K562 (cell line): ENCODE measurements around the gene PSMB11. TPM values are rescaled to one million over a fixed set of nuclear protein-coding genes. Genes with fewer than 3 reads are reported as not detected.

Experiments used
- ATAC-seq: fragments of 200-7000 bp; cut with Tn5 transposase; 3 replicates; pipeline ENCODE4 v1.9.1; 2020; ENCODE audit warnings: moderate library complexity
- BruUV-seq: library from RNA; stranded (reverse); fragments of 400-500 nt; replicated peaks from 2 replicates; lab custom pipeline; 2021; lab: Mats Ljungman, UMichigan
- CTCF ChIA-PET: fragments of 300-600 bp; formaldehyde crosslinking; extraction: SDS; loops from one replicate; lab custom pipeline; 2021; ENCODE audit warnings: low intra/inter-chr PET ratio; lab: Yijun Ruan, JAX
- POLR2A ChIA-PET: fragments of 300-600, 350-650 bp; sonication (Branson Sonifier 250); formaldehyde crosslinking; extraction: SDS; loops from one replicate; lab custom pipeline; 2021; ENCODE audit warnings: antibody characterized with exemption, inconsistent platforms; lab: Yijun Ruan, JAX
- DNase-seq, 4 experiments: peaks; one replicate each; pipeline versions ENCODE4 v3.0.0 to v3.0.0-alpha.2; 2011 to 2018; ENCODE audit warnings: low spot score in 3 of 4, mixed read lengths in 3 of 4; ENCODE audit errors: extremely low read depth in 1 of 4
- FAIRE-seq: peaks from 2 replicates; lab custom pipeline; 2011; peaks lifted over from hg19 to GRCh38; lab: Jason Lieb, UNC
- H2AFZ ChIP-seq: 2 replicates; pipeline ENCODE4 v1.6.0; 2011; ENCODE audit warnings: low read depth, low read length, control low read depth, inconsistent platforms
- H3K27ac ChIP-seq: fragments of 200-600 bp; 3 replicates; pipeline ENCODE4 v1.8.0; 2011; ENCODE audit warnings: low read depth, mild to moderate bottlenecking, control low read depth, inconsistent platforms, low read length, moderate library complexity, mixed read lengths; ENCODE audit errors: extremely low read depth
- H3K27me3 ChIP-seq, 2 experiments: fragments of 300-600 bp in 1 of 2; 2 replicates in 1 of 2; 3 replicates in 1 of 2; pipeline versions ENCODE4 v1.6.0 to v1.8.0; 2011; ENCODE audit warnings: inconsistent platforms in 2 of 2, low read length in 2 of 2, mild to moderate bottlenecking in 1 of 2, mixed read lengths in 1 of 2, moderate library complexity in 1 of 2; ENCODE audit not compliant: control insufficient read depth in 2 of 2, insufficient read depth in 2 of 2
- H3K36me3 ChIP-seq: fragments of 300-600 bp; 3 replicates; pipeline ENCODE4 v1.8.0; 2011; ENCODE audit warnings: mild to moderate bottlenecking, low read length, inconsistent platforms; ENCODE audit not compliant: control insufficient read depth, insufficient read depth
- H3K4me1 ChIP-seq, 2 experiments: fragments of 200-600 bp in 1 of 2; replicated peaks in 1 of 2; 2 replicates in 1 of 2; 3 replicates in 1 of 2; pipeline versions ENCODE4 v1.5.1 to v1.8.0; 2011; ENCODE audit warnings: inconsistent platforms in 2 of 2, low read length in 2 of 2, mild to moderate bottlenecking in 1 of 2, mixed read lengths in 1 of 2, moderate library complexity in 1 of 2; ENCODE audit not compliant: control insufficient read depth in 2 of 2, insufficient read depth in 2 of 2
- H3K4me2 ChIP-seq: 2 replicates; pipeline ENCODE4 v1.6.1; 2011; ENCODE audit warnings: low read length, control low read depth, inconsistent platforms, mixed read lengths; ENCODE audit not compliant: insufficient read depth
- H3K4me3 ChIP-seq: fragments of 200-600 bp; sonication (generic), shearing (Covaris generic); 2 replicates; pipeline ENCODE4 v1.5.1; 2016; ENCODE audit warnings: control low read depth, inconsistent platforms
- H3K79me2 ChIP-seq: fragments of 200-600 bp; 3 replicates; pipeline ENCODE4 v1.8.0; 2011; ENCODE audit warnings: low read length, inconsistent platforms; ENCODE audit not compliant: control insufficient read depth, insufficient read depth
- H3K9ac ChIP-seq, 2 experiments: 2 replicates each; pipeline versions ENCODE4 v1.6.0 to v1.6.1; 2011; ENCODE audit warnings: low read depth in 2 of 2, low read length in 2 of 2, control low read depth in 1 of 2, inconsistent platforms in 1 of 2, mild to moderate bottlenecking in 1 of 2, mixed read lengths in 1 of 2; ENCODE audit not compliant: insufficient read depth in 1 of 2
- H3K9me1 ChIP-seq: one replicate; pipeline ENCODE4 v1.6.0; 2011; ENCODE audit warnings: inconsistent platforms, mild to moderate bottlenecking, low read length, moderate library complexity; ENCODE audit not compliant: control insufficient read depth, insufficient read depth
- H3K9me3 ChIP-seq: replicated peaks from 2 replicates; pipeline ENCODE4 v1.5.1; 2011; ENCODE audit warnings: low read depth, low read length, inconsistent platforms; ENCODE audit not compliant: control insufficient read depth, insufficient read depth
- H4K20me1 ChIP-seq: replicated peaks from 2 replicates; pipeline ENCODE4 v1.6.1; 2011; ENCODE audit warnings: low read length, inconsistent platforms, mixed read lengths; ENCODE audit not compliant: control insufficient read depth, insufficient read depth
- E2F6 ChIP-seq, 2 experiments: IDR thresholded peaks; 2 replicates each; pipeline ENCODE4 v1.6.1; 2011; ENCODE audit warnings: borderline replicate concordance in 1 of 2, control low read depth in 1 of 2, low read depth in 1 of 2, low read length in 1 of 2, mild to moderate bottlenecking in 1 of 2, mixed read lengths in 1 of 2, moderate library complexity in 1 of 2; ENCODE audit not compliant: insufficient read depth in 1 of 2, insufficient read length in 1 of 2, poor library complexity in 1 of 2, severe bottlenecking in 1 of 2; ENCODE audit errors: extremely low read depth in 1 of 2
- FOXJ3 ChIP-seq: sonication (generic); formaldehyde crosslinking; IDR thresholded peaks from 2 replicates; pipeline ENCODE4 v1.4.0; 2020; ENCODE audit warnings: mild to moderate bottlenecking, missing genetic modification reagents
- PHF21A ChIP-seq: fragments of 450-650 bp; IDR thresholded peaks from 2 replicates; pipeline ENCODE4 v1.6.1; 2017; ENCODE audit warnings: low read depth, borderline replicate concordance
- RBM25 ChIP-seq: fragments of 200-400 bp; formaldehyde crosslinking; IDR thresholded peaks from 2 replicates; pipeline ENCODE4 v1.6.1; 2018; ENCODE audit warnings: low read length, low read depth, moderate library complexity; ENCODE audit not compliant: severe bottlenecking
- STAT6 ChIP-seq: sonication (generic); formaldehyde crosslinking; IDR thresholded peaks from 2 replicates; pipeline ENCODE4 v1.8.1; 2023; ENCODE audit warnings: mild to moderate bottlenecking, missing genetic modification reagents
- ZNF592 ChIP-seq: fragments of 450-650 bp; IDR thresholded peaks from 2 replicates; pipeline ENCODE4 v1.6.1; 2017; ENCODE audit warnings: antibody characterized with exemption, mild to moderate bottlenecking
- ZNF644 ChIP-seq: fragments of 200-800 bp; sonication (Bioruptor generic); IDR thresholded peaks from 2 replicates; pipeline ENCODE4 v1.6.1; 2016; ENCODE audit warnings: low read depth, missing genetic modification characterization, missing compliant biosample characterization
- ZNF655 ChIP-seq: fragments of 250-450 bp; sonication (Bioruptor Pico); IDR thresholded peaks from 2 replicates; pipeline ENCODE4 v1.5.0; 2021
- WGBS: fragments of 100-300 bp; shearing (Covaris generic); methylation state at CpG from one replicate; pipeline ENCODE4 v1.1.6; 2016; ENCODE audit warnings: low coverage, mixed read lengths; ENCODE audit not compliant: insufficient coverage; ENCODE audit errors: missing lambda C conversion rate; 5-methylcytosine and 5-hydroxymethylcytosine counted together
- in situ Hi-C: fragments of 300-500 bp; cut with MboI; formaldehyde crosslinking; loops from 4 replicates; pipeline ENCODE4 v1.15.0; 2018; ENCODE audit warnings: inconsistent platforms, mixed read lengths
- intact Hi-C: fragments of 100-400 bp; cut with micrococcal nuclease; formaldehyde crosslinking; loops from 2 replicates; pipeline ENCODE4 v1.14.2; 2022
- polyA plus RNA-seq, 8 experiments: library from polyadenylated mRNA; depleted of rRNA in 4 of 8; stranded (reverse) in 5 of 8; unstranded in 3 of 8; fragments of >200 nt; fragmentation: Nextera tagmentation in 2 of 8; fragmentation: Illumina TruSeq in 1 of 8; extraction: Ambion mirVana in 2 of 8; extraction: Trizol in 1 of 8; gene quantifications; 2 replicates each; pipeline versions ENCODE4 v1.2.1 to v1.2.3, GENCODE V29; 2011 to 2014; ENCODE audit warnings: inconsistent platforms in 1 of 8, missing spikeins in 1 of 8
- total RNA-seq, 7 experiments: library from RNA; depleted of rRNA in 6 of 7; stranded (reverse); fragments of >200 nt in 6 of 7; fragmentation: Illumina TruSeq in 2 of 7; extraction: Trizol in 2 of 7; gene quantifications; 2 replicates each; pipeline versions ENCODE4 v1.2.1 to v1.2.3, GENCODE V29; 2011 to 2021; ENCODE audit warnings: low replicate concordance in 1 of 7

The PSMB11 gene
- total and polyA plus RNA-seq, 9 of the 15 experiments (the other 6 are each of a cell fraction or from before 2014, with no cell fraction given): not detected

- peaks cover 59% of the 10 kb centered on the region for H3K79me2 ChIP-seq
- ChIA-PET CTCF (interaction anchor here (0.6 to 7.2 kb wide), 2 partner anchors 39 to 56 kb away, joined by 3 to 109 read pairs; no protein-coding TSS in a partner anchor), POLR2A (interaction anchor here (0.6 to 4.6 kb wide), 17 partner anchors 9 to 194 kb away, joined by 3 to 25 read pairs (median 4); partner anchors contain the start of genes ACIN1, C14orf119, CDH24 and PRMT5)
- no TSS peak for BruUV-seq
- H3K27ac ChIP-seq: peak overlapping the region; percentile 89
- peak; percentile 78 to 94 (median 86) for DNase-seq
- H3K9me1 ChIP-seq: peaks cover 2% of the 10 kb centered on the region
- no peaks in the 10 kb centered on the region for H3K27me3 ChIP-seq
- peaks cover 76% of the 10 kb centered on the region for H3K36me3 ChIP-seq
- peak overlapping the region; percentile 90 to 91 for H3K9ac ChIP-seq
- H3K4me3 ChIP-seq: peak overlapping the region; percentile 68
- peaks cover 14% of the 10 kb centered on the region; the same call in 1 of the 2 replicates for H4K20me1 ChIP-seq
- intact Hi-C loops (no loop called here), in situ Hi-C loops (no loop called here)
- H3K4me2 ChIP-seq: peak overlapping the region; percentile 90
- ATAC-seq: peak; percentile 97
- under 1% methylated on average over 13 of the region's 14 CpGs for WGBS
- no peaks in the 10 kb centered on the region for H3K9me3 ChIP-seq
- H3K4me1 ChIP-seq: peaks cover 20 to 26% of the 10 kb centered on the region in 2 experiments
- FAIRE-seq: peak; percentile 98
- H2AFZ ChIP-seq: peak overlapping the region; percentile 67
- TF ChIP-seq FOXJ3 (CRISPR knock-in tag) (no peak), RBM25 (no peak), PHF21A (no peak), ZNF592 (no peak), ZNF655 (no peak), STAT6 (CRISPR knock-in tag) (no peak), E2F6 (IDR thresholded peaks at IDR 0.05; ENCODE audit: borderline replicate concordance in 1 of 2, extremely low read depth in 1 of 2, insufficient read depth in 1 of 2, insufficient read length in 1 of 2, low read depth in 1 of 2, low read length in 1 of 2, poor library complexity in 1 of 2, severe bottlenecking in 1 of 2) (no peak), ZNF644 (tag) (0 out of 2 replicates have a peak, but pooled peaks have one; percentile 24)
Measured at GRCh38 chr14:23071244-23071920, 29.4 kb downstream of the PSMB11 start.
